Effector CD8-positive, alpha-beta T cell (primary cell): ENCODE data around the gene DOCK7.

Experiments used
- DNase-seq: peaks from one replicate; lab custom pipeline; 2025; lab: John Stamatoyannopoulos, UW

Gene DOCK7

GRCh38 chr1:62417351-62417999 lies 270.7 kb downstream of the DOCK7 start:
- no peak for DNase-seq

- no peak for DNase-seq
Measured at GRCh38 chr1:62415687-62416086, 272.5 kb downstream of the DOCK7 start.

DNA sequence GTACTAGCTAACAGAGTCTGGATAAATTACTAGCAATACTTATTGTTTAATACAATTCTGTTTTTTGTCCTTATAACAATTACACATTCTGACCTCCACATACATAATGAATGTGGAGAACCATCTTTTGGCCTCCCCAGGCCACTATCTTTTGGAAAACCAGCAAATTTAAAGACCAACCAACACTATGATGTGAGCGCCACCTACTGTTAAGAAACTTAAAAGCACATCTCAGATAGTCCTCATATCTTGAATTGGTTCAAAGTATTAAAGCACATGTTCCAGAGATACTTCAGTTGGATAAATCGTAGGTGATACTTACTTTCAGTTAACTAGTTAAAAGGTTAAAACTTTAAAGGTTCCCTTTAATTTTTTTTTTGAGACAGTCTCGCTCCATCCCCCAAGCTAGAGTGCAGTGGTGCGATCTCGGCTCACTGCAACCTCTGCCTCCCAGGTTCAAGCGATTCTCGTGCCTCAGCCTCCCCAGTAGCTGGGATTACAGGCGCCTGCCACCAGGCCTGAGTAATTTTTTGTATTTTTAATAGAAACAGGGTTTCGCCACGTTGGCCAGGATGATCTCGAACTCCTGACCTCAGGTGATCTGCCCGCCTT lies 280.7 kb downstream of the DOCK7 start:
- DNase-seq = no peak

DNA sequence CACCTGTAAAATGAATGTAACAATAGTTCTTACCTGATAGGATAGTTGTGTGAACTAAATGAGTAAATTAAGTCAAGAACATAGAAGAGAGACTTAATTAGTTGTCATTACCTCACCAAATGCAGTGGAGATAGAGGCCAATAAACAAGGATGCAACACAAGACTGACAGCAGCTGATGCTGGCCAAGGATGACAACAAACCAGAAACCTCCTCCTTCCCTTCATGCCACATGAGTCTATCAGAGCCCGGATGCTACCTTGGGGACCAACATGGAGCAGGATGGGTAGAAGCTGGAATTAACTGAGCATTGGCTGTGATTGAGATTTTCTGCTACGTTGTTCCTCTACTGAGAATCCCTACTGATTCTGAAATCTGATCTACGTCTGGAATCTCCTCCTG lies 281.6 kb downstream of the DOCK7 start:
- no peak for DNase-seq

DNA sequence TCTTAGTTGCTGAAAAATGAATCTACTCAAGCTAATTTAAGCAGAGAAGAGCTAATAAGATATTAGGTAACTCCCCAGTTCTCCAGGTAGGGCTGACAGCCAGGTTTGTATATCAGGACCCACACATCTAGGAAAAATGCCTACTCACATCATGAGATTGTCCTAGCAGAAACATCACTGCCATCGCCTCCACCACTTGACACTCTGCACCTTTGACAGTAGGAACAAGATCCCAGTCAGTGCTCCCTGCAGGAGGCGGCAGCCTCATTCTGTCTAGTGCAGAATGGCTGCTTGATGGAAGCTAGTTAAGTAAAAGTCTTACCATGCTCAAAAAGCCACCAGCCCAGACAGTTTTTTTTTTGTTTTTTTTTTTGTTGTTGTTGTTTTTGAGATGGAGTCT lies 282.9 kb downstream of the DOCK7 start:
- DNase-seq = no peak
